HG03097 (cell line): ENCODE results near the gene SLBP.
"Not testable (repeated sequence)": the region's sequence is repeated elsewhere in the genome, so short reads cannot be mapped to it uniquely, and the experiment has no call there.

Experiments used
- ATAC-seq: cut with Tn5 transposase; IDR thresholded peaks from one replicate; pipeline ENCODE4 v1.9.1; 2021; ENCODE audit not compliant: unreplicated experiment, low FRiP score

Gene SLBP

GRCh38 chr4:1683261-1683735 is 28.8 kb downstream of the SLBP start:
- ATAC-seq, result no peak

GRCh38 chr4:1682860-1683259 is 29.3 kb downstream of the SLBP start:
- no peak for ATAC-seq

- ATAC-seq, result no peak
Measured at GRCh38 chr4:1678244-1678643, 33.9 kb downstream of the SLBP start.

- ATAC-seq, result no peak
Measured at GRCh38 chr4:1676605-1677525, 35.3 kb downstream of the SLBP start.

- no peak for ATAC-seq
Measured at GRCh38 chr4:1675802-1676137, 36.3 kb downstream of the SLBP start.

- no peak for ATAC-seq
Measured at GRCh38 chr4:1675136-1675801, 36.9 kb downstream of the SLBP start.

GRCh38 chr4:1674682-1675081 is 37.4 kb downstream of the SLBP start:
- ATAC-seq, result no peak

GRCh38 chr4:1673671-1674070 is 38.4 kb downstream of the SLBP start:
- no peak for ATAC-seq

- ATAC-seq, result not testable (repeated sequence)
Measured at GRCh38 chr4:1671011-1671410, 41.1 kb downstream of the SLBP start.

GRCh38 chr4:1670279-1670678 is 41.8 kb downstream of the SLBP start:
- ATAC-seq, result no peak

GRCh38 chr4:1669850-1670249 is 42.3 kb downstream of the SLBP start:
- ATAC-seq, result no peak

GRCh38 chr4:1669270-1669669 is 42.8 kb downstream of the SLBP start:
- ATAC-seq, result no peak

- no peak for ATAC-seq
Measured at GRCh38 chr4:1668488-1668840, 43.7 kb downstream of the SLBP start.

GRCh38 chr4:1667273-1667672 is 44.8 kb downstream of the SLBP start:
- ATAC-seq, result no peak

- no peak for ATAC-seq
Measured at GRCh38 chr4:1666391-1666790, 45.7 kb downstream of the SLBP start.

- no peak for ATAC-seq
Measured at GRCh38 chr4:1664141-1664540, 48.0 kb downstream of the SLBP start.

GRCh38 chr4:1663549-1663948 is 48.6 kb downstream of the SLBP start:
- no peak for ATAC-seq

- ATAC-seq, result no peak
Measured at GRCh38 chr4:1661695-1662094, 50.4 kb downstream of the SLBP start.

- no peak for ATAC-seq
Measured at GRCh38 chr4:1660948-1661677, 51.0 kb downstream of the SLBP start.

- no peak for ATAC-seq
Measured at GRCh38 chr4:1659104-1660043, 52.7 kb downstream of the SLBP start.
